Activated CD4-positive, alpha-beta T cell treated with anti-CD3 and anti-CD28 coated beads, Interleukin-2, amount 50 U/mL, for 4 hours (primary cell): ENCODE measurements around the gene WDR48.

Source experiments
- DNase-seq, 2 experiments: peaks; one replicate each; pipeline ENCODE4 v3.0.0-alpha.2; 2020

The WDR48 gene

DNA sequence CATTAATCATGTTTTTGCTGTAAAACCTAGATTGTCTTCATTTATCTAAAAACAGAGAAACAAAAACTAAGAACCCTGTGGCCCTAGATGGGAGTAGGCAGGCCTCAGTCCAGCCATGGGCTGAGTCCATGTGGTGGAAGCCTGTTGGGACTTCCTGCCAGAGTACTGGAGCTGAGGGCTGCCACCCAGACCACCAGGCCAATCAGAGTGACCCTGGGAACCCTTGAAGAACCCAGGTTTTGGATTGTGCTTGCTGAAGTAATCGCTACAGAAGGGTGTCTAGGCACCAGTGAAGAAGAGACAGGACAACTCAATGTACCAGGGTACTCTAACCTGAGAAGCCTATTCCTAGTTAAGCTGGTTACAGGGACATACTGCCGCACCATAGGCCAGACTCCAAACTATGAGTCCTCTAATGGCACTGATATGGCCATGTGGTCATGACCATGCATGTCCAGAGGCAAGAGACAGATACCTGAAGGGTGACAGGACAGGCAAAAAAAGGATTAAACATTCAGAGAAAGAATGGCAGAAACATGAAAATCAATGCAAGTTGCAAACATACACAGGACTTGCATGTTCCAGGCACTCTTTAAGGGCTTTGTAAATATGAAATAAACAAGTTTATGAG is 88.6 kb downstream of the WDR48 start:
- no peak for DNase-seq

DNA sequence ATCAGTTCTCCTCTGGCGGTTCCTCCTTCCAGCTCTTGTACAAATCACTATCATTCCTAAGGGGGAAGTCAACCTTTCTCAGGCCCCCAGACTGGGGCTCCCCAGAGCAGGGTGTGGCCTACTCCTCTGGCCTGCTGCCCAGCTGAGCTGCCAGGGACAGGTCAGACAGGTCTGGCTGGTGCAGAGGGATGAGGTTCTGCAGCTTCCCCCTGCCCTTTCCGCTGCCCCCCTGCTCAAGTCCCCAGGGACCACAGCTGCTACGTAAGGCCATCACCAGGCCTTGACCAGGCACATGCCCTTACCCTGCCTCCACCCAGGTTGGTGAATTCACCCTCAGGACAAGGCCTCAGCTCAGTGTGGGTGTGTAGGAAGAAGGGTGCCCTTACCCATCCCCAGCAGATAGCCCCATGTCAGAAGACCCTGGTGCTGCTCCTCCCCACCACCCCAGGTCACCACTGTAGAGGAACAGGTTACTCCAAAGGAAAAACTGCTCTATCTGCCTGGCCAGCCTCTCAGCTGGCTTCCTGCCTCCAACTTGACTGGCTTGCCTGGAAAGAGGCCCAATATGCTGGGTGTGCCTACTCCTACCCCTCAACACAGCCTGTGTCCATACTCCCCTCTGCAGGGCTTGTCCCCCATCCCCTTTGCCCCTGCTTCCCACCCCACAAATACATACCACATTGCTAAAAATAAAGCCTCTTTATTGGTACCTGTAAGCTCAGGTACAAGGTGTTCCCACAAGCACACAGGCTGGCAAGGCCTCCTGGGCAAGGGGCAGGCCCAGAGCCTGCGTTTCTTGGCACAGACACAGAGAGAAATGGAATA is 89.6 kb downstream of the WDR48 start:
- no peak for DNase-seq

DNA sequence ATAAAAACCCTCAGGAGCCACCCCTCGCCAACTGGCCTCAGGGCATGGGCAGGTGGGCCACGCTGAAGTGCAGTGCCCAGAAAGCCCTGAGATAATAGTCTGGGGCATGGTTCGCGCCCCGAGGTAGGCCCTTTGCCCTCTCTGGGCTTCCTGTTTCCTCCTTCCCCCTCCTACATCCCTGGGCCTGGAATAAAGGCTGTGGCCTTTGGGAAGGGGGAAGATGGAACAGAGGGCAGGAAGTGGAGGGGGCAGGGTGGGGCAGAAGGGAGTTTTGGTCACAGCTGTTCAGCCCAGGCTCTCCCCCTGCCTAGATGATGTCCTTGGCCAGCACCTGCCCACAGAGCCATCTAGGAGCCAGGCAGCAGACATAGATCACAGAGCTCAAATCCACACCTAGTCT is 90.3 kb downstream of the WDR48 start:
- DNase-seq, result no peak

DNA sequence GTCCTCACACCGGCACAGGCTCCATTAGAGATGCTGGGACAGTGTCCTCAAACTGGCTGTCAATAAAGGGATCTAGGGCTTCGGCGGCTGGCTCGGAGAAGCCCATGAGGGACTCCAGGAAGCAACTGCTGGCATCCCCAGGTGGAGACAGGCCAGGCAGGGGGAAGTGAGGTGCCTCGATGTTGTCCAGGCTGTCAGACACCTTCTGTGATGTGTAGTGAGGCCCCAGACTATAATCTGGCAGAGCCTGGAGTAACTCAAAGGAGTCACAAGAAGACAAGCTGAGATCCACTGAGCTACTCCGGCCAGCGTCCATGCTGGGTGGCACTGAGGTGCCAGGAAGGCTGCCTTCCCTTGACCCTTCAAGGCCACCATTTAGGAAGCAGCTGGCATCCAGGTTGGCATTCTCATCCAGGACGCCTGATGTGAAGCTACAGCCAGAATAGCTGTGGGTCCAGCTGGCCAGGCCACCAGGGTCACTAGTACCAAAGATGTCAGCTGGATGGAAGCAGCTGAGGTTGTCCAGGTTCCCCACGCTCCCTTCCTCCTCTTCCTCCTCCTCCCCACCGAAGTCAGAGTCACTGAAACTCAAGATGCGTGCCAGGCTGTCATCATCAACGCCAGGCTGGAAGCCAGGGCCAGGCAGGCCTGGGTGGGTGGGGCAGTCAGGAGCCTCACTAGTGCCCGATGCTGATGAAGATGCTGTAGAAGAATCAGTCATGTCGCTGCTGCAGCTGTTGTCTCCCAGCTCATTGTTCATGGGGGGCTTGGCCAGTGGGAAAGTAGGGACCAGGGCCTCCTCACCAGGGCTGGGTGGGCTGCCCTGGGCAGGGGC is 91.5 kb downstream of the WDR48 start:
- no peak for DNase-seq

DNA sequence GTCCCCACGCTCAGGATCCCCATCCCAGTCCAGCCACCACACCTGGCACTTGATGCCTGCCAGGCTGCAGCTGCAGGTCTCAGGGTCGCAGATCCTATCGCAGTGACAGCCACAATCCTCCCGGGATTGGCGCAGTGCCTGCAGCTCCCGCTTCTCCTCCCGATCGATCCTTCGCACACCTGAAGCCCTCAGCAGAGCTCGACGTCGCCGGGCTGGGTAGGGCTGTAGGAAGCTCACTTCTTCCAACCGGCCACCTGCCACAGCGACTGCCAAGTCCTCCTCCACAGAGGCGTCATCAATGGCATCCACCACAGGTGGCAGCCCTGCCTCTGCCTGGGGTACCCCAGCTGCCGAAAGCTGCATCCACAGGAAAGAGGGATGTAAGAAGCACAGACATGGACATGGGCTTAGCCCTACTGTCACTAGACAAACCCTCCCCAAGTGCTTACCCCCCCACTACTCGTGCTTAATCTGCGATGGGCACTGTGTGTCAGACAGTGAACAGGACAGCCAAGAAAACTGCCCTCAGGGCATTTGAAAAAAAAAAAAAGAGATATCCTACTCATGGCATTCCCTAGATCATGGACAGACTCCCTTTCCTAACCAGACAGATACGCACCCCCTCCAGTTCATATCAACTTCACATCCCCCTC is 92.4 kb downstream of the WDR48 start:
- DNase-seq, result no peak

DNA sequence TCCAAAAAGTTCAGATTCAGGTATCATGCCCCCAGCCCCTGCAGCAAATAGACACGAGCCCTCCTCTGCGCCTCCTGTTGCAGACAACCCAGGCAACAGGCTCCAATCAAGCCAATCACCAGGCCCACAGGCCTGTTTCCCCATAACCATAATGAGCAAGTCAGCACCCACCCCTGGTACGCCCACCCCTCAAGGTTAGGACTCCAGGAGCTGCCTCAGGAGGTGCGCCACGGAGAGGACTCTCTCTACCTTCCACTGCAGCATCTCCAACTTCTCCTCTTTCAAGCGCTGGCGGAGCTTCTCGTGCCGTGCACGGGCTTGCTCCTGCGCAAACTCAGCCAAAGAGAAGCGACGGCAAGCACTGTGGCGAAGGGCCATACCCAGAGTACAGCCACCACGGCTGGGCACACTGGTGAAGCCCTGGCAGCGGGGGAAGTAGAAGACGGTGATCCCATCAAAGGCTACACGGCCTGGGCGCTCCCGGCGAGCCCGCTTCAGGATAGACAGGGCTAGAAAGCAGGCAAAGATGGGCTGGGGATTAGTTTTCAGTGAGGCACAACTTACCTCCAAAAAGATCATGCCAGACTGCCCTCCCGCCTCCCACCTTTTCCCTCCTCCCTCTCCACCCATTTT is 93.0 kb downstream of the WDR48 start:
- DNase-seq, result no peak

DNA sequence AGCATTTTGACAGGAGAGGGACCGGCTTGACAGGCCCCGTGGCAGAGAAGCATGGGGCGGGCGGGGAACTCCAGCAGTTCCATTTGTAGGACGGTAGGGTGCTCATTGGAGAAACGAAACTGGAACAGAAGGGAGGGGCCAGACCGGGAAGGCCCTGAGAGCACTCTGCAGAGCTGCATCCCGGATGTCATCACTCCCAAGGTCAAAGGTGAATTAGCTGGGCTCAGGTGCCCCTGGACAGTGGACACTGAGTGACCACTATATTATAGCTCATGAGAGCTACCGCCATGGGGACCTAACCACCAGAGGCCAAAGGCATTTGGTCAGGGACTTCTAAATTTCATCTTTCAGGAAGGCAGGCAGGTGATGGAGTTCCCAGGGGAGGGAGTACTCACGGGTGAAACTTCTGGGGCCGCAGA is 94.3 kb downstream of the WDR48 start:
- DNase-seq, result no peak
